H9 (cell line): Measurements from ENCODE around the gene NUCB2. TPM values are rescaled to one million over a fixed set of nuclear protein-coding genes. Genes with fewer than 3 reads are reported as not detected.

Experiments used
- DNase-seq: peaks from one replicate; pipeline ENCODE4 v3.0.0-alpha.2; 2017
- H2AFZ ChIP-seq: one replicate; pipeline ENCODE4 v1.6.1; 2013; ENCODE audit warnings: mild to moderate bottlenecking, low read length, control low read depth, moderate library complexity
- H2AK5ac ChIP-seq: 2 replicates; pipeline ENCODE4 v1.6.1; 2013; ENCODE audit warnings: low read length, control low read depth, mixed read lengths; ENCODE audit not compliant: insufficient read length
- H2BK120ac ChIP-seq: one replicate; pipeline ENCODE4 v1.6.1; 2013; ENCODE audit warnings: low read depth, mild to moderate bottlenecking, low read length, control low read depth, inconsistent platforms; ENCODE audit not compliant: poor library complexity, severe bottlenecking
- H2BK12ac ChIP-seq: 2 replicates; pipeline ENCODE4 v1.6.1; 2013; ENCODE audit warnings: low read length, control low read depth, mixed read lengths, low read depth; ENCODE audit not compliant: insufficient read length
- H2BK15ac ChIP-seq: 2 replicates; pipeline ENCODE4 v1.6.1; 2013; ENCODE audit warnings: low read depth, low read length, control low read depth
- H2BK20ac ChIP-seq: one replicate; pipeline ENCODE4 v1.6.1; 2013; ENCODE audit warnings: low read depth, mild to moderate bottlenecking, low read length, control low read depth, inconsistent platforms; ENCODE audit not compliant: poor library complexity, severe bottlenecking
- H2BK5ac ChIP-seq: 2 replicates; pipeline ENCODE4 v1.6.1; 2013; ENCODE audit warnings: low read length, control low read depth, mixed read lengths; ENCODE audit not compliant: insufficient read length
- H3K14ac ChIP-seq: 2 replicates; pipeline ENCODE4 v1.6.1; 2013; ENCODE audit warnings: low read length, control low read depth; ENCODE audit not compliant: insufficient read depth
- H3K18ac ChIP-seq: 2 replicates; pipeline ENCODE4 v1.6.1; 2013; ENCODE audit warnings: low read depth, mild to moderate bottlenecking, mixed read lengths, low read length, control low read depth; ENCODE audit not compliant: insufficient read length
- H3K23ac ChIP-seq: 2 replicates; pipeline ENCODE4 v1.6.1; 2013; ENCODE audit warnings: low read length, control low read depth, mixed read lengths, low read depth; ENCODE audit not compliant: insufficient read length
- H3K23me2 ChIP-seq: 2 replicates; pipeline ENCODE4 v1.6.1; 2013; ENCODE audit warnings: low read depth, mild to moderate bottlenecking, mixed read lengths, low read length, control low read depth; ENCODE audit not compliant: insufficient read length, poor library complexity, severe bottlenecking
- H3K27ac ChIP-seq: 2 replicates; pipeline ENCODE4 v1.5.1; 2013; ENCODE audit warnings: low read length, control low read depth, mixed read lengths, low read depth; ENCODE audit not compliant: insufficient read length
- H3K27me3 ChIP-seq: 2 replicates; pipeline ENCODE4 v1.6.1; 2013; ENCODE audit warnings: low read length, control low read depth, inconsistent platforms; ENCODE audit not compliant: insufficient read depth
- H3K4ac ChIP-seq: 2 replicates; pipeline ENCODE4 v1.6.1; 2013; ENCODE audit warnings: low read depth, mild to moderate bottlenecking, control low read depth, inconsistent platforms, low read length, moderate library complexity
- H3K4me1 ChIP-seq: 2 replicates; pipeline ENCODE4 v1.6.1; 2013; ENCODE audit warnings: low read length, control low read depth, inconsistent platforms; ENCODE audit not compliant: insufficient read depth
- H3K4me2 ChIP-seq: 2 replicates; pipeline ENCODE4 v1.6.1; 2013; ENCODE audit warnings: low read length, control low read depth, mixed read lengths; ENCODE audit not compliant: insufficient read length, insufficient read depth
- H3K56ac ChIP-seq: 2 replicates; pipeline ENCODE4 v1.6.1; 2013; ENCODE audit warnings: low read depth, mild to moderate bottlenecking, mixed read lengths, low read length, control low read depth; ENCODE audit not compliant: insufficient read length
- H3K79me1 ChIP-seq: 2 replicates; pipeline ENCODE4 v1.6.1; 2013; ENCODE audit warnings: low read depth, mild to moderate bottlenecking, moderate library complexity, low read length, control low read depth, inconsistent platforms; ENCODE audit not compliant: insufficient read depth, poor library complexity, severe bottlenecking
- H3K79me2 ChIP-seq: 2 replicates; pipeline ENCODE4 v1.6.1; 2013; ENCODE audit warnings: low read length, control low read depth, inconsistent platforms; ENCODE audit not compliant: insufficient read depth
- H3K9ac ChIP-seq: 2 replicates; pipeline ENCODE4 v1.6.1; 2013; ENCODE audit warnings: low read length, control low read depth, mixed read lengths; ENCODE audit not compliant: insufficient read length; ENCODE audit errors: extremely low read depth
- H3K9me3 ChIP-seq: one replicate; pipeline ENCODE4 v1.6.1; 2013; ENCODE audit warnings: low read depth, low read length, inconsistent platforms; ENCODE audit not compliant: control insufficient read depth
- H3T11ph ChIP-seq: one replicate; pipeline ENCODE4 v1.6.1; 2013; ENCODE audit warnings: mild to moderate bottlenecking, low read length, control low read depth, inconsistent platforms
- H4K20me1 ChIP-seq: one replicate; pipeline ENCODE4 v1.6.1; 2013; ENCODE audit not compliant: control insufficient read depth, insufficient read length, insufficient read depth
- H4K5ac ChIP-seq: 2 replicates; pipeline ENCODE4 v1.6.1; 2013; ENCODE audit warnings: low read depth, mild to moderate bottlenecking, mixed read lengths, low read length, control low read depth; ENCODE audit not compliant: insufficient read length
- H4K8ac ChIP-seq: replicated peaks from 2 replicates; pipeline ENCODE4 v1.6.1; 2013; ENCODE audit warnings: low read length, control low read depth, mixed read lengths, low read depth; ENCODE audit not compliant: insufficient read length
- H4K91ac ChIP-seq: 2 replicates; pipeline ENCODE4 v1.6.1; 2013; ENCODE audit warnings: low read depth, mild to moderate bottlenecking, moderate library complexity, mixed read lengths, low read length, control low read depth; ENCODE audit not compliant: insufficient read length
- H3K27ac Mint-ChIP-seq, 3 experiments: 2 replicates in 2 of 3; 3 replicates in 1 of 3; pipeline ENCODE4 v1.8.0; 2020 to 2021; ENCODE audit warnings: mixed read lengths in 3 of 3, mild to moderate bottlenecking in 1 of 3, moderate library complexity in 1 of 3
- H3K27me3 Mint-ChIP-seq: 2 replicates; pipeline ENCODE4 v1.8.0; 2021; ENCODE audit warnings: low read depth, mild to moderate bottlenecking, moderate library complexity, mixed read lengths
- H3K36me3 Mint-ChIP-seq, 3 experiments: 2 replicates in 2 of 3; 3 replicates in 1 of 3; pipeline ENCODE4 v1.8.0; 2020 to 2021; ENCODE audit warnings: low read depth in 3 of 3, mixed read lengths in 3 of 3; ENCODE audit not compliant: insufficient read depth in 1 of 3
- H3K4me1 Mint-ChIP-seq, 2 experiments: 2 replicates each; pipeline ENCODE4 v1.8.0; 2020; ENCODE audit warnings: mixed read lengths in 2 of 2
- H3K4me3 Mint-ChIP-seq, 2 experiments: 2 replicates in 1 of 2; 3 replicates in 1 of 2; pipeline ENCODE4 v1.8.0; 2020 to 2021; ENCODE audit warnings: mild to moderate bottlenecking in 2 of 2, mixed read lengths in 2 of 2, moderate library complexity in 1 of 2
- H3K9me3 Mint-ChIP-seq, 2 experiments: 2 replicates in 1 of 2; 3 replicates in 1 of 2; pipeline ENCODE4 v1.8.0; 2020; ENCODE audit warnings: mild to moderate bottlenecking in 2 of 2, mixed read lengths in 2 of 2, moderate library complexity in 1 of 2
- CTCF ChIP-seq: fragments of 200-600 bp; sonication (generic); conservative IDR thresholded peaks from 3 replicates; pipeline ENCODE4 v1.8.0; 2021; ENCODE audit warnings: antibody characterized with exemption, mild to moderate bottlenecking
- WGBS: extraction: QIAGEN DNeasy Blood & Tissue Kit; methylation state at CpG from one replicate; pipeline ENCODE4 v1.1.7; 2013; ENCODE audit warnings: missing lambda C conversion rate, low lambda C conversion rate, mixed read lengths; ENCODE audit not compliant: insufficient read length; ENCODE audit errors: extremely low coverage; 5-methylcytosine and 5-hydroxymethylcytosine counted together
- total RNA-seq: library from RNA; stranded (reverse); gene quantifications from 2 replicates; pipeline ENCODE4 v1.2.1, GENCODE V29; 2021

NUCB2 gene
- total RNA-seq, 1 experiment from 2014 or later, result 29.1 TPM

GRCh38 chr11:17266781-17267180 lies 9.8 kb upstream of the NUCB2 start:
- Mint-ChIP-seq H3K4me3 (no peak overlapping the region), H3K4me1 (no peaks in the 10 kb centered on the region), H3K27me3 (peaks cover 1% of the 10 kb centered on the region; the same call in 1 of the 2 replicates), H3K27ac (no peak overlapping the region; a peak in 1 of 7 replicates), H3K9me3 (no peaks in the 10 kb centered on the region), H3K36me3 (no peaks in the 10 kb centered on the region)
- Histone ChIP-seq H3K4me2 (no peak overlapping the region), H4K91ac (no peak overlapping the region), H3K4ac (no peak overlapping the region), H3K23me2 (no peaks in the 10 kb centered on the region), H2AFZ (no peak overlapping the region), H2BK20ac (no peak overlapping the region), H2AK5ac (no peak overlapping the region), H3K27ac (no peak overlapping the region), H2BK120ac (no peak overlapping the region), H4K20me1 (no peaks in the 10 kb centered on the region), H3K14ac (no peak overlapping the region), H2BK5ac (no peak overlapping the region), H3K79me1 (no peaks in the 10 kb centered on the region), H3K9me3 (no peaks in the 10 kb centered on the region), H4K8ac (no peak overlapping the region), H3K18ac (no peak overlapping the region), H3K9ac (no peak overlapping the region), H3K4me1 (no peaks in the 10 kb centered on the region), H3T11ph (no peak overlapping the region), H4K5ac (no peak overlapping the region), H2BK12ac (no peak overlapping the region), H2BK15ac (no peak overlapping the region), H3K23ac (no peak overlapping the region), H3K56ac (no peak overlapping the region), H3K79me2 (no peaks in the 10 kb centered on the region), H3K27me3 (no peaks in the 10 kb centered on the region)
- TF ChIP-seq CTCF, result no peak
- no peak for DNase-seq
- WGBS, result no CpG with 5 or more reads among the region's 5 CpGs
